Aorta (tissue), 5 donors: ENCODE data around the gene DCUN1D5. TPM values are rescaled to one million over a fixed set of nuclear protein-coding genes. Genes with fewer than 3 reads are reported as not detected.

Source experiments
- ATAC-seq: fragments of 200-7000 bp; cut with Tn5 transposase; one replicate; pipeline ENCODE4 v1.9.1; 2022; ENCODE audit warnings: moderate library complexity; ENCODE audit not compliant: low FRiP score
- DNase-seq, 2 donors: peaks; one replicate each; pipeline ENCODE4 v3.0.0-alpha.2; 2020
- H3K27ac ChIP-seq, 2 donors: one replicate each; pipeline ENCODE4 v1.5.1; 2013; ENCODE audit warnings: low read length in 2 of 2, mild to moderate bottlenecking in 2 of 2, moderate library complexity in 2 of 2, control low read depth in 1 of 2, inconsistent platforms in 1 of 2, low read depth in 1 of 2
- H3K27me3 ChIP-seq, 2 donors: one replicate each; pipeline ENCODE4 v1.6.1; 2013; ENCODE audit warnings: control low read depth in 1 of 2, low read length in 1 of 2, mild to moderate bottlenecking in 1 of 2, moderate library complexity in 1 of 2; ENCODE audit not compliant: insufficient read depth in 2 of 2, control insufficient read depth in 1 of 2
- H3K36me3 ChIP-seq, 2 donors: one replicate each; pipeline ENCODE4 v1.6.1; 2013; ENCODE audit warnings: control low read depth in 1 of 2, low read length in 1 of 2, mild to moderate bottlenecking in 1 of 2; ENCODE audit not compliant: insufficient read depth in 2 of 2, control insufficient read depth in 1 of 2
- H3K4me1 ChIP-seq, 2 donors: one replicate each; pipeline ENCODE4 v1.6.1; 2013; ENCODE audit warnings: low read length in 2 of 2, control low read depth in 1 of 2, mild to moderate bottlenecking in 1 of 2, moderate library complexity in 1 of 2; ENCODE audit not compliant: insufficient read depth in 2 of 2, control insufficient read depth in 1 of 2
- H3K4me3 ChIP-seq, 2 donors: one replicate each; pipeline ENCODE4 v1.5.1; 2013; ENCODE audit warnings: low read length in 2 of 2, control low read depth in 1 of 2, mild to moderate bottlenecking in 1 of 2
- H3K9me3 ChIP-seq: one replicate; pipeline ENCODE4 v1.6.1; 2013; ENCODE audit warnings: mild to moderate bottlenecking, low read length; ENCODE audit not compliant: control insufficient read depth
- WGBS, 2 donors: extraction: QIAGEN DNeasy Blood & Tissue Kit; methylation state at CpG; one replicate each; pipeline ENCODE4 v1.1.7; 2013; 5-methylcytosine and 5-hydroxymethylcytosine counted together
- intact Hi-C, 2 donors: fragments of 100-400 bp; cut with DNase I; formaldehyde crosslinking; loops; one replicate each; pipeline versions ENCODE4 v1.14.2 to v1.15.0; 2022
- polyA plus RNA-seq, 2 donors: library from polyadenylated mRNA; stranded (reverse); fragments of 200-250 nt; gene quantifications; one replicate each; pipeline ENCODE4 v1.2.3, GENCODE V29; 2013
- total RNA-seq, 2 donors: library from RNA; stranded (reverse); fragmentation: NEBNext Ultra II Directional; extraction: Animal tissue kit (Norgen Biotek cat#: 25700); gene quantifications; one replicate each; pipeline ENCODE4 v1.2.1, GENCODE V29; 2021
- donor health status: healthy with polysubstance abuse.
- donor health status: Bipolar disorder and iron deficiency.
- donor health status: DM: no; HTN: no; CAD: no.
- donor health status: DM: no; HTN: no; CAD: no.
- donor health status: DM: yes; HTN: yes; CAD: no.

Gene DCUN1D5
- total and polyA plus RNA-seq, 4 donors = 10.5 to 20.0 (median 16.4) TPM

- Histone ChIP-seq H3K4me1 (no peaks in the 10 kb centered on the region), H3K27me3 (no peaks in the 10 kb centered on the region), H3K36me3 (no peaks in the 10 kb centered on the region), H3K27ac (no peak overlapping the region), H3K4me3 (no peak overlapping the region), H3K9me3 (no peaks in the 10 kb centered on the region)
- ATAC-seq = no peak
- no peak for DNase-seq
- intact Hi-C loops = no loop called here
Measured at GRCh38 chr11:103097279-103097678, 5.3 kb upstream of the DCUN1D5 start.

GRCh38 chr11:103091064-103091800 lies 728 bp downstream of the DCUN1D5 start:
- Histone ChIP-seq H3K4me3 (peak overlapping the region; percentile 74 to 92), H3K4me1 (peaks cover 0 to 4% of the 10 kb centered on the region in 2 donors), H3K36me3 (no peaks in the 10 kb centered on the region), H3K27me3 (no peaks in the 10 kb centered on the region), H3K9me3 (no peaks in the 10 kb centered on the region), H3K27ac (no peak overlapping the region)
- DNase-seq (peak; percentile 52 to 80), ATAC-seq (peak; percentile 59)
- intact Hi-C loops = no loop called here
- 1% methylated on average over 26 of the region's 26 CpGs for WGBS, 2 donors

- intact Hi-C loops = no loop called here
- DNase-seq (no peak), ATAC-seq (no peak)
- no peak overlapping the region for H3K4me3 ChIP-seq
- H3K4me1 ChIP-seq = peaks cover 1 to 4% of the 10 kb centered on the region in 2 donors
- no peaks in the 10 kb centered on the region for H3K27me3 ChIP-seq
- no peak overlapping the region for H3K27ac ChIP-seq
- H3K9me3 ChIP-seq = no peaks in the 10 kb centered on the region
- H3K36me3 ChIP-seq = no peaks in the 10 kb centered on the region
Measured at GRCh38 chr11:103086461-103086860, 5.5 kb downstream of the DCUN1D5 start.

- H3K27ac ChIP-seq = no peak overlapping the region
- H3K9me3 ChIP-seq = no peaks in the 10 kb centered on the region
- WGBS, 2 donors = 5 to 9% methylated on average over 1 of the region's 1 CpG
- no peaks in the 10 kb centered on the region for H3K36me3 ChIP-seq
- H3K27me3 ChIP-seq = no peaks in the 10 kb centered on the region
- ATAC-seq (no peak), DNase-seq (no peak)
- intact Hi-C loops = no loop called here
- peaks cover under 1 to 1% of the 10 kb centered on the region in 2 donors for H3K4me1 ChIP-seq
- no peak overlapping the region for H3K4me3 ChIP-seq
Measured at GRCh38 chr11:103085758-103086365, 6.1 kb downstream of the DCUN1D5 start.

- Histone ChIP-seq H3K4me1 (peaks cover 0 to 1% of the 10 kb centered on the region in 2 donors), H3K36me3 (peaks cover 0 to 4% of the 10 kb centered on the region in 2 donors), H3K27ac (no peak overlapping the region), H3K9me3 (no peaks in the 10 kb centered on the region), H3K4me3 (no peak overlapping the region), H3K27me3 (no peaks in the 10 kb centered on the region)
- WGBS, 2 donors = 85 to 94% methylated on average over 1 of the region's 1 CpG
- DNase-seq (no peak), ATAC-seq (no peak)
- intact Hi-C loops = no loop called here
Measured at GRCh38 chr11:103079833-103080232, 12.1 kb downstream of the DCUN1D5 start.

- H3K9me3 ChIP-seq = no peaks in the 10 kb centered on the region
- ATAC-seq (no peak), DNase-seq (no peak)
- no peak overlapping the region for H3K4me3 ChIP-seq
- H3K27me3 ChIP-seq = no peaks in the 10 kb centered on the region
- H3K4me1 ChIP-seq = no peaks in the 10 kb centered on the region
- intact Hi-C loops = no loop called here
- peaks cover 0 to 4% of the 10 kb centered on the region in 2 donors for H3K36me3 ChIP-seq
- H3K27ac ChIP-seq = no peak overlapping the region
- WGBS, 2 donors = 96 to 97% methylated on average over 5 of the region's 5 CpGs
Measured at GRCh38 chr11:103078710-103079109, 13.2 kb downstream of the DCUN1D5 start.

GRCh38 chr11:103077554-103077953 lies 14.4 kb downstream of the DCUN1D5 start:
- DNase-seq (no peak), ATAC-seq (no peak)
- WGBS, 2 donors = 92 to 95% methylated on average over 3 of the region's 3 CpGs
- Histone ChIP-seq H3K9me3 (no peaks in the 10 kb centered on the region), H3K4me1 (no peaks in the 10 kb centered on the region), H3K27ac (no peak overlapping the region), H3K36me3 (peaks cover 0 to 4% of the 10 kb centered on the region in 2 donors), H3K27me3 (no peaks in the 10 kb centered on the region), H3K4me3 (no peak overlapping the region)
- intact Hi-C loops = no loop called here

GRCh38 chr11:103076361-103076760 lies 15.6 kb downstream of the DCUN1D5 start:
- Histone ChIP-seq H3K4me1 (no peaks in the 10 kb centered on the region), H3K4me3 (no peak overlapping the region), H3K36me3 (peaks cover 0 to 4% of the 10 kb centered on the region in 2 donors), H3K27ac (no peak overlapping the region), H3K9me3 (no peaks in the 10 kb centered on the region), H3K27me3 (no peaks in the 10 kb centered on the region)
- ATAC-seq = no peak
- intact Hi-C loops = no loop called here
- WGBS, 2 donors = 88 to 89% methylated on average over 3 of the region's 3 CpGs
- no peak for DNase-seq

- no peak for DNase-seq
- H3K27me3 ChIP-seq = no peaks in the 10 kb centered on the region
- intact Hi-C loops = no loop called here
- no peak for ATAC-seq
- peaks cover 0 to 3% of the 10 kb centered on the region in 2 donors for H3K4me1 ChIP-seq
- H3K36me3 ChIP-seq = no peaks in the 10 kb centered on the region
- no peak overlapping the region for H3K4me3 ChIP-seq
- H3K27ac ChIP-seq = no peak overlapping the region
- H3K9me3 ChIP-seq = no peaks in the 10 kb centered on the region
Measured at GRCh38 chr11:103071008-103071407, 21.0 kb downstream of the DCUN1D5 start.
